Measurements from ENCODE around the gene PARN.
"Not testable (repeated sequence)": the region's sequence is repeated elsewhere in the genome, so short reads cannot be mapped to it uniquely, and the experiment has no call there.

The PARN gene

DNA sequence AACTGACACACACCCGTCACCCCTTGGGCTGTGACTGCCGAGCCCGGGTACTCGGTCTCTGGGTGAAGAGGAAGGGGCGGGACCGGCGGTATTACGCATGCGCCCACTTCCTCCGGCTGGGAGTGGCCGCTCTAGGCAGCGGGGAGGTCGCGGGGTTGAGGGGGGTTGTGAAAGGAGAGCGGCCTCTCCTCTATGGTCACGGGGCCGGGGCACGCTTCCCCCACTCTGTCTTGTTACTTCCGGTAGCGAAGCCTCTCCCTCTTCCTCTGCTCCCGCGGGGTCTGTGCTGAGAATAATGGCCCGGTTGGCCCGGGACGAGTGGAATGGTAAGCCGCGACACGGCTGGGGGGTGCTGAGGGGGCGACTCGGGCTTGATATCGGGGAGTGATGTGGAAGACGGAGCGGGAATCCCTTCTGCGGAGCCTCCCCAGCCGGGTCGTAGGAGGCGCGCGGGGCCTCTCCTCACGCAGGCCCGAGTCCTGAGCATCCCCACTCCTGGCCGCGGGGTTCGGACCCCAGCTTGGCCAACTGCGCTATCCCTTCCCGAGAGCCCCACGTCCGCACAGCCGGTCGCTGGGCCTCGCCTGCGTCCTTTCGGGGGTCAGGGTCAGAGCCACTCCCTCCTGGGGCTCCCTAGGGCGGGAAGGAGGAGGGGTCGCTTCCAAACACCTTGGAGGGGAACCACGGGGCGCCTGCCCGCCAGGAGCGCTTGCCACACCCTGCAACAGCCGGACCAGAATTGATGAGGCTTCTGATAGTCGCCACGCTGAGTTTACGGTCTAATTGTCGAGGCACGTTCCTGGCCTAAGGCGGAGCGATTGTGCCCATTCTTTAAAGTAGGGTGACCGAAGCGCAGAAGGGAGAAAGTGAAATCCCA, 2.9 kb upstream of the PARN start, which contains the start of gene BFAR:
BFAR (plus strand) TSS at position 259 of the 877 bp plus-strand sequence. CDS start 11,396 bp downstream, outside the sequence.
- peak; percentile 70 for DNase-seq (ENCODE audit: low read depth)

GRCh38 chr16:14630620-14631330, 715 bp upstream of the PARN start:
- not testable (repeated sequence) for DNase-seq (ENCODE audit: low read depth)

- no peak for DNase-seq (ENCODE audit: low read depth)
Measured at GRCh38 chr16:14629612-14629918, 495 bp downstream of the PARN start.

DNA sequence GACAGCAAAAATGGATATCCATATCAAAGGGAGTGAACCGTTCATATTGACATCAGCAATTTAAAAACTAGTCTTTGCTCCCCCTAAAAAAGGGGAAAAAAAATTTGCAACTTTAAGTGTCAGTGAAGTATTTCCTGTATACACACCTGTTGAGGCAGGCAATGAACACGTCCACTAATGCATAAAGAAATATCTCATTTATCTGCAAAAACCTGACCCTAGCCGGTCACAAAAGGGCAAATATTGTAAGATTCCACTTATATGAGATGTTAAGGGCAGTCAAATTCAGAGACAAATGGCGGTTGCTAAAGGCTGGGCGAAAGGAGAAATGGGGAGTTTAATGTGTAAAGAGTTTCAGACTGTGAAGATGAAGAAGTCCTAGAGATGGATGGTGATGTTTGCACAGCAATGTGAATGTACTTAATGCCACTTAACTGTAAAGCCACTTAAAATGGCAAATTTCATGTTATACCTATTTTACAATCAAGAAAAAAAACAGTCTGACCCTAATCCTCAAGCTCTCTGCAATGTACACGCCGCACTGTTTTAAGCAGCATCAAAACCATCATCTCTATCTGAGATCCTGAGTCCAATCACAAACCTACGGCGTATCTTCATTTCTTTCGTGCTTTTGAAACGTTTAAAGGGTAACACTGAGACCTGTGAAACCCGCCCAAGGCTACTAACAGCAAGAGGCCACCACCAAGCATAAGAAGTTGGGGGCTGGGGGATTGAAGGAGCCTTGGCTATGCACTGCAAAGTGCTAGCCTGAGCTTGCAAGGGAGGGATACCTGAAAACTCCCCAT, 1.1 kb downstream of the PARN start:
- no peak for DNase-seq (ENCODE audit: low read depth)

- no peak for DNase-seq (ENCODE audit: low read depth)
Measured at GRCh38 chr16:14627078-14627477, 3.0 kb downstream of the PARN start.

DNA sequence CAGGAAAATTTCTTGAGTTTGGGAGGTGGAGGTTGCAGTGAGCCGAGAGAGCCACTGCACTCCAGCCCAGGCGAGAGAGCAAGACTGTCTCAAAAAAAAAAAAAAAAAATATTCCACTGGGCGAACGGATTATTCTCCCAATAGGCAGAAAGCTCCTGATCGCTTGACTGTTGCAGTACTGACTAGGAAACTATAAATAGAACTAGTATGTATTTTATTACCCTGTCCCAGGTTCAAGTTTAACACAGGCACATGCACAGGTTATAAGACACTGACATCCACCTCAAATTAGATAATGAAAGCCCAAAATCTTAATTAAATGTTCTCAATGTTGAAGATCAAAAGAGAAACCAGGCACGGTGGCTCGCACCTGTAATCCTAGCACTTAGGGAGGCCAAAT, 11.5 kb downstream of the PARN start:
- no peak for DNase-seq (ENCODE audit: low read depth)

DNA sequence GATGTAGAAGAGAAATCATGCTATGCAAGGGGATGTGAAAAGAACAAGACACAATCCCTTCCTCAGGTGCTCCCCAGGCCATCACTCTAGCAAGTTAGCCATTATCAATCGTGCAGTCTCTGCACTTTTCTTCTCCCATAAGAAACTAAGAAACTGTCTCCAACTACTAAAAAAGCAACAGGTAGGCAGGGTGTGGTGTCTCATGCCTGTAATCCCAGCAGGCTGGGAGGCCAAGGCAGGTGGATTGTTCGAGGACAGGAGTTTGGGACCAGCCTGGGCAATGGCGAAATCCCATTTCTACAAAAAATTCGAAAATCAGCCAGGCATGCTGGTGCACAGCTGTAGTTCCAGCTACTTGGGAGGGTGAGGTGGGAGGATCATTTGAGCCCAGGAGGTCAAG, 13.8 kb downstream of the PARN start:
- DNase-seq (ENCODE audit: low read depth), result no peak

DNA sequence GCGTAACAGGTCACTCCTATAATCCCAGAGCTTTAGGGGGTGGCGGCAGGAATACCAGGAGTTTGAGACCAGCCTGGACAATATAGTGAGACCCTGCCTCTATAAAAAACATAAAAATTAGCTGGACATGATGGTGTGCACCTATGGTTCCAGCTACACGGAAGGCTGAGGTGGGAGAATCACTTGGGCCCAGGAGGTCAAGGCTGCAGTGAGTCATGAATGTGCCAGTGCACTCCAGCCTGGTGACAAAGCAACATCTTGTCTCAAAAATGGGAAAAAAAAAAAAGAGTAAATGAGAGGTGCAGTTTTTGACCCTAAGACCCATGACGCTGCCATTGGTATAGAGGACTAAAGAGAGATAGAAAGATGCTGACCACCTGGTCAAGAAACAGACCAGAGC, 16.1 kb downstream of the PARN start:
- DNase-seq (ENCODE audit: low read depth), result no peak

DNA sequence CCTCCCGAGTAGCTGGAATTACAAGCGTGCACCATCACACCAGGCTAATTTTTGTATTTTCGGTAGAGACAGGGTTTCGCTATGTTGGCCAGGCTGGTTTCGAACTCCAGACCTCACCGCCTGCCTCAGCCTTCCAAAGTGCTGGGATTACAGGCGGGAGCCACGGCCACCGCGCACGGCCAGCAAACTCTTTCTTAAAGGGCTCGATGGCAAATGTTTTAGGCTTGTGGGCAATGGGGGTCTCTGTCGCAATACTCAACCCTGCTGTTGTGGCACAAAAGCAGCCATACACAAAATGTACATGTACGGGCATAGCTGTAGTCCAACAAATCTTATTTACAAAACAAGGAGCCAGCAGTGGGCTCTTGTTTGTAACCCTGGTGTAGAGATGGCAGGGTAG, 18.4 kb downstream of the PARN start:
- DNase-seq (ENCODE audit: low read depth), result no peak

- DNase-seq (ENCODE audit: low read depth), result no peak
Measured at GRCh38 chr16:14609716-14610115, 20.3 kb downstream of the PARN start.

- no peak for DNase-seq (ENCODE audit: low read depth)
Measured at GRCh38 chr16:14608604-14609003, 21.5 kb downstream of the PARN start.

DNA sequence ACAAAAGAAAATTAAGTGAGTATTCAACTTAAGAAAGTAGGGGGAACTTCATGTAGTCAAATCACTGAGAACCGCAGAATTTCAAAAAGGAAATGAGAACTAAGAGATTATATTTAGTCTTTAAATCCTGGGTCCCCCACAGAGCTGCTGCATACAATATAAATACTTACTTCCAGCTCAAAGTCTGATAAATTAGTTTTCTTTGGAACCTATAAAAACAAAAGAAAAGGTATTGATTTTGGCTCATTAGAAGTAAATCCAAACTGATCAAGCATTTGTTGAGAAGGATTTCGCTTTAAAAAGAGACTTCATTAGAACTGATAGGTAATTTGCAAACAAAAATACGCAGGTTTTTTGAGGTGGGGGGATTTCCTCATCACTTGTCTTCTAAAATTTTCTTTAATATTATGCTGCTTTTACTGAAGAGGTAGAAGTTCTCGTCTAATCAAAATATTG, 21.9 kb downstream of the PARN start:
- DNase-seq (ENCODE audit: low read depth), result no peak

DNA sequence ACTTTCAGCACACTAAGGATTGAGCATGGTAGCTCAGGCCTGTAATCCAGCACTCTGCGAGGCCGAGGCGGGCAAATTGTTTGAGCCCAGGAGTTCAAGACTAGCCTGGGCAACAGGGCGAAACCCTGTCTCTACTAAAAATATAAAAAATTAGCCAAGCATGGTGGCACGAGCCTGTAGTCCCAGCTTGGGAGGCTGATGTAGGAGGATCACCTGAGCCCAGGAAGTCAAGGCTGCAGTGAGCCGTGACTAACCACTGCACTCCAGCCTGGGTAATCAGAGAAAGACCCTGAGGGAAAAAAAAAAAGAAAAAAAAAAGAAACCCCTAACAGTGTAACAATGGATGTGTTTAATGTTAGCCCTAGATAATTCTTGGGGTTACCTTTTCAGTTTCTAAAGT, 24.0 kb downstream of the PARN start:
- no peak for DNase-seq (ENCODE audit: low read depth)

DNA sequence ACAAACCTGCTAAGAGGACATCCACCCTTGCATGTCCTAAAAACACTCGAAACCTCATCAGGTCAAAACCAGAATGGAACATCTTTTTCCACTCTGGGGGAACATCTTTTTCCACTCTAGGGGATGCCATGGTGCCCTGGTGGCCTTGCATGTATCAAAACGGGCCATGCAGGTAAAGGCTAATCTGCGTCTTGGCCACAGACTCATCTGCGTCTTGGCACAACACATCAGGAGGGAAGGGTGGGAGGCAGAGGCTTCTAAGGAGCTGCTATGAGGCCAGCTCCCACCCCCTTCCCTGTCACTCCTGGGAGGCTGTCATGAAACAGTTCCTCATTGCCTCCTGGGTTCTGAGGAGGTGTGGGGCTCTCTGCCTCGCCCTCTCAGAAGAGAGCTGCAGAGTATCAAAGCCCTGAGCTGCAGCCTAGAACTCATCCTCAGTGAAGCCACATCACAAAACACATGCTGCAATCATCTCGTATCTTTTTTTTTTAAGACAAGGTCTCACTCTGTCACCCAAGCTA, 27.6 kb downstream of the PARN start:
- DNase-seq (ENCODE audit: low read depth), result no peak

GRCh38 chr16:14600164-14600563, 29.9 kb downstream of the PARN start:
- peak; percentile 13 for DNase-seq (ENCODE audit: low read depth)

GRCh38 chr16:14586637-14587305, 43.3 kb downstream of the PARN start:
- no peak for DNase-seq (ENCODE audit: low read depth)

- DNase-seq (ENCODE audit: low read depth), result no peak
Measured at GRCh38 chr16:14585287-14585686, 44.8 kb downstream of the PARN start.

- not testable (repeated sequence) for DNase-seq (ENCODE audit: low read depth)
Measured at GRCh38 chr16:14580926-14581325, 49.1 kb downstream of the PARN start.

DNA sequence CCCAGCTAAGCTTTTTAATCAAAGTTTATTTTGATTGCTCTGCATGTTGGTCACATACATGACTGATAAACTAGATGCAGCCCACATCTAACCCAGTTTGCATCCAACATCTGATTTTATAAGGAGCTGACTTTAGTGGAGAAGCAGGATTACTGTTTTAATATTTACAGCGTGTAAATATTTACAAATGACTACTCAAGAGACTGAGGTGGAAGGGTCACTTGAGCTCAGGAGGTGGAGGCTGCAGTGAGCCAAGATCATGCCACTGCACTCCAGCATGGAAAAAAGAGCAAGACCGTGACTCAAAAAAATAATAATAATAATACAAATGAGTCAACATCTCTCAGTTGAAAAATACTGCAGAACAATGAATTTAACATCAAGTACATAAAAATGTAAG, 50.8 kb downstream of the PARN start:
- DNase-seq (ENCODE audit: low read depth), result no peak

DNA sequence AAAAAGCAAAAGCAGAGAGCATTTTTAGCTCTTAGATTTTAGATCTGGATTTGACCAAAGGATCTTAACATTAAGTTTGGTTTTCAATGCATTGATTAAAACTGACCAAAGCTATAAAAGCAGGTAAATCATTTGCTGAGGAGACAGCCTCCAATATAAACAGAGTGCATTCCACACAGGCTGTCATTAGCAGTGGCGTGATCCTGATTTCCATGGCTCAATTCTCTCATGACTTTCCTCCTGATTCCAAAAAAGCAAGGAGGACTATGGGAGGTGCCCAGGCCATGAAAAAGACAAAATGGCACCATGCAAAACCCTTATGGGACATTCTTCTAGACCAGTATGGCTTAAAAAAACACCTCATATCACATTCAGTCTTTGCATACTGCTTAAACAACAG, 53.5 kb downstream of the PARN start:
- DNase-seq (ENCODE audit: low read depth), result no peak

- DNase-seq (ENCODE audit: low read depth), result no peak
Measured at GRCh38 chr16:14576069-14576468, 54.0 kb downstream of the PARN start.

Measured in non-pigmented ciliary epithelial cell (primary cell).